Measurements from ENCODE around the gene CAMK4.

DNA sequence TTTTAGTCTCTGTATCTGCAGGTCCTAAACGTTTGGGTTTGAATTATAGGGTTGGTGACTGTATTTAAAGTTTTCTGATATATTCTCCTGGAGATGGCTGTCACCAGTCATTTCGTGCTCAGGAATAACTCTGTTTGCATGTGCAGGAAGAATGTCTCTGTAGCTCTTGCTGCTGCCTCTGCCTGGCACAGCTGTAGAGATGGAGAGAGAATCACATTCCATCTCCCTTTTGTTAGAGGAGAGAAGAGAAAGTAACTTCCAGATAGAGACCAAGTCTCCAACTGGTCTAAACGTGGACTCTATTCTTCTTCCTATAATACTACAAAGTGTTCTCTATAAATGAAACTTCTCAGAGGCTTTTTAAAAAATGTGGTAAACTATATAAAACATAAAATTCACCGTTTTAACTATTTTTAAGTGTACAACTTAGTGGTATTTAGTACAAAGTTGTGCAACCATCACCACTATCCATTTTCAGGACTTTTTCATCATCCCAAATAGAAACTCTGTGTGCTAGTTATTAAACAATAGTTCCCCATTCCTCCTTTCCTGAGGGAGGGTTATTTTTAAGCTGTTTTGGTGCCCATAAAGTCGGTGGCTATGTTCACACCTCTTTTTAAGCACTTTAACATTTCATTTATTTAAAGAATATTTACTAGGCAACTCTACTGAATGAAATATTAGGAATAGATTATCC lies 308.9 kb downstream of the CAMK4 start:
- TF ChIP-seq CTCF (IDR thresholded peaks at IDR 0.05) (no peak), POLR2AphosphoS5 (IDR thresholded peaks at IDR 0.05) (no peak)

Data from transverse colon (tissue), 4 donors.